K562 (cell line): ENCODE results near the gene TMEM117. TPM values are rescaled to one million over a fixed set of nuclear protein-coding genes. Genes with fewer than 3 reads are reported as not detected.

Experiments used
- ATAC-seq: fragments of 200-7000 bp; cut with Tn5 transposase; 3 replicates; pipeline ENCODE4 v1.9.1; 2020; ENCODE audit warnings: moderate library complexity
- BruUV-seq: library from RNA; stranded (reverse); fragments of 400-500 nt; replicated peaks from 2 replicates; lab custom pipeline; 2021; lab: Mats Ljungman, UMichigan
- CTCF ChIA-PET: fragments of 300-600 bp; formaldehyde crosslinking; extraction: SDS; loops from one replicate; lab custom pipeline; 2021; ENCODE audit warnings: low intra/inter-chr PET ratio; lab: Yijun Ruan, JAX
- POLR2A ChIA-PET: fragments of 300-600, 350-650 bp; sonication (Branson Sonifier 250); formaldehyde crosslinking; extraction: SDS; loops from one replicate; lab custom pipeline; 2021; ENCODE audit warnings: antibody characterized with exemption, inconsistent platforms; lab: Yijun Ruan, JAX
- DNase-seq, 4 experiments: peaks; one replicate each; pipeline versions ENCODE4 v3.0.0 to v3.0.0-alpha.2; 2011 to 2018; ENCODE audit warnings: low spot score in 3 of 4, mixed read lengths in 3 of 4; ENCODE audit errors: extremely low read depth in 1 of 4
- FAIRE-seq: peaks from 2 replicates; lab custom pipeline; 2011; peaks lifted over from hg19 to GRCh38; lab: Jason Lieb, UNC
- H2AFZ ChIP-seq: 2 replicates; pipeline ENCODE4 v1.6.0; 2011; ENCODE audit warnings: low read depth, low read length, control low read depth, inconsistent platforms
- H3K27ac ChIP-seq: fragments of 200-600 bp; 3 replicates; pipeline ENCODE4 v1.8.0; 2011; ENCODE audit warnings: low read depth, mild to moderate bottlenecking, control low read depth, inconsistent platforms, low read length, moderate library complexity, mixed read lengths; ENCODE audit errors: extremely low read depth
- H3K27me3 ChIP-seq, 2 experiments: fragments of 300-600 bp in 1 of 2; 2 replicates in 1 of 2; 3 replicates in 1 of 2; pipeline versions ENCODE4 v1.6.0 to v1.8.0; 2011; ENCODE audit warnings: inconsistent platforms in 2 of 2, low read length in 2 of 2, mild to moderate bottlenecking in 1 of 2, mixed read lengths in 1 of 2, moderate library complexity in 1 of 2; ENCODE audit not compliant: control insufficient read depth in 2 of 2, insufficient read depth in 2 of 2
- H3K36me3 ChIP-seq: fragments of 300-600 bp; 3 replicates; pipeline ENCODE4 v1.8.0; 2011; ENCODE audit warnings: mild to moderate bottlenecking, low read length, inconsistent platforms; ENCODE audit not compliant: control insufficient read depth, insufficient read depth
- H3K4me1 ChIP-seq, 2 experiments: fragments of 200-600 bp in 1 of 2; replicated peaks in 1 of 2; 2 replicates in 1 of 2; 3 replicates in 1 of 2; pipeline versions ENCODE4 v1.5.1 to v1.8.0; 2011; ENCODE audit warnings: inconsistent platforms in 2 of 2, low read length in 2 of 2, mild to moderate bottlenecking in 1 of 2, mixed read lengths in 1 of 2, moderate library complexity in 1 of 2; ENCODE audit not compliant: control insufficient read depth in 2 of 2, insufficient read depth in 2 of 2
- H3K4me2 ChIP-seq: 2 replicates; pipeline ENCODE4 v1.6.1; 2011; ENCODE audit warnings: low read length, control low read depth, inconsistent platforms, mixed read lengths; ENCODE audit not compliant: insufficient read depth
- H3K4me3 ChIP-seq: fragments of 200-600 bp; sonication (generic), shearing (Covaris generic); 2 replicates; pipeline ENCODE4 v1.5.1; 2016; ENCODE audit warnings: control low read depth, inconsistent platforms
- H3K79me2 ChIP-seq: fragments of 200-600 bp; 3 replicates; pipeline ENCODE4 v1.8.0; 2011; ENCODE audit warnings: low read length, inconsistent platforms; ENCODE audit not compliant: control insufficient read depth, insufficient read depth
- H3K9ac ChIP-seq, 2 experiments: 2 replicates each; pipeline versions ENCODE4 v1.6.0 to v1.6.1; 2011; ENCODE audit warnings: low read depth in 2 of 2, low read length in 2 of 2, control low read depth in 1 of 2, inconsistent platforms in 1 of 2, mild to moderate bottlenecking in 1 of 2, mixed read lengths in 1 of 2; ENCODE audit not compliant: insufficient read depth in 1 of 2
- H3K9me1 ChIP-seq: one replicate; pipeline ENCODE4 v1.6.0; 2011; ENCODE audit warnings: inconsistent platforms, mild to moderate bottlenecking, low read length, moderate library complexity; ENCODE audit not compliant: control insufficient read depth, insufficient read depth
- H3K9me3 ChIP-seq: replicated peaks from 2 replicates; pipeline ENCODE4 v1.5.1; 2011; ENCODE audit warnings: low read depth, low read length, inconsistent platforms; ENCODE audit not compliant: control insufficient read depth, insufficient read depth
- H4K20me1 ChIP-seq: replicated peaks from 2 replicates; pipeline ENCODE4 v1.6.1; 2011; ENCODE audit warnings: low read length, inconsistent platforms, mixed read lengths; ENCODE audit not compliant: control insufficient read depth, insufficient read depth
- GATAD2A ChIP-seq: fragments of 450-650 bp; IDR thresholded peaks from 2 replicates; pipeline ENCODE4 v1.6.1; 2017
- PML ChIP-seq: IDR thresholded peaks from 2 replicates; pipeline ENCODE4 v1.6.1; 2012; ENCODE audit warnings: low read length, inconsistent platforms
- RAD21 ChIP-seq, 2 experiments: fragments of 250-450 bp in 1 of 2; fragments of 450-650 bp in 1 of 2; sonication (Bioruptor Pico) in 1 of 2; formaldehyde crosslinking in 1 of 2; IDR thresholded peaks in 1 of 2; conservative IDR thresholded peaks in 1 of 2; 2 replicates each; pipeline versions ENCODE4 v1.4.0 to v1.8.0; 2020 to 2022; ENCODE audit warnings: mild to moderate bottlenecking in 2 of 2, moderate library complexity in 1 of 2
- SMC3 ChIP-seq: conservative IDR thresholded peaks from 2 replicates; pipeline ENCODE4 v1.6.1; 2011; ENCODE audit warnings: low read depth, low read length, improper control_type of control experiment; ENCODE audit not compliant: insufficient read depth
- WGBS: fragments of 100-300 bp; shearing (Covaris generic); methylation state at CpG from one replicate; pipeline ENCODE4 v1.1.6; 2016; ENCODE audit warnings: low coverage, mixed read lengths; ENCODE audit not compliant: insufficient coverage; ENCODE audit errors: missing lambda C conversion rate; 5-methylcytosine and 5-hydroxymethylcytosine counted together
- in situ Hi-C: fragments of 300-500 bp; cut with MboI; formaldehyde crosslinking; loops from 4 replicates; pipeline ENCODE4 v1.15.0; 2018; ENCODE audit warnings: inconsistent platforms, mixed read lengths
- intact Hi-C: fragments of 100-400 bp; cut with micrococcal nuclease; formaldehyde crosslinking; loops from 2 replicates; pipeline ENCODE4 v1.14.2; 2022
- polyA plus RNA-seq, 8 experiments: library from polyadenylated mRNA; depleted of rRNA in 4 of 8; stranded (reverse) in 5 of 8; unstranded in 3 of 8; fragments of >200 nt; fragmentation: Nextera tagmentation in 2 of 8; fragmentation: Illumina TruSeq in 1 of 8; extraction: Ambion mirVana in 2 of 8; extraction: Trizol in 1 of 8; gene quantifications; 2 replicates each; pipeline versions ENCODE4 v1.2.1 to v1.2.3, GENCODE V29; 2011 to 2014; ENCODE audit warnings: inconsistent platforms in 1 of 8, missing spikeins in 1 of 8
- total RNA-seq, 7 experiments: library from RNA; depleted of rRNA in 6 of 7; stranded (reverse); fragments of >200 nt in 6 of 7; fragmentation: Illumina TruSeq in 2 of 7; extraction: Trizol in 2 of 7; gene quantifications; 2 replicates each; pipeline versions ENCODE4 v1.2.1 to v1.2.3, GENCODE V29; 2011 to 2021; ENCODE audit warnings: low replicate concordance in 1 of 7
- TF ChIP-seq, protein P1 (sequence below), 3 experiments: IDR thresholded peaks in 2 of 3; conservative IDR thresholded peaks in 1 of 3; 2 replicates each; pipeline ENCODE4 v1.5.1; 2011 to 2012; ENCODE audit warnings: low read length in 3 of 3, mild to moderate bottlenecking in 3 of 3, control low read depth in 2 of 3, improper control_type of control experiment in 1 of 3, inconsistent platforms in 1 of 3, low read depth in 1 of 3, mixed read lengths in 1 of 3, moderate library complexity in 1 of 3; ENCODE audit not compliant: insufficient read depth in 2 of 3
- TF ChIP-seq, protein P2 (sequence below): fragments of 450-650 bp; formaldehyde crosslinking; IDR thresholded peaks from 2 replicates; pipeline ENCODE4 v1.4.0; 2020; ENCODE audit warnings: mild to moderate bottlenecking, moderate library complexity
- TF ChIP-seq, protein P3 (sequence below): sonication (generic); formaldehyde crosslinking; IDR thresholded peaks from 2 replicates; pipeline ENCODE4 v1.5.0; 2020; ENCODE audit warnings: missing genetic modification reagents

TMEM117 gene
- total and polyA plus RNA-seq, 9 of the 15 experiments (the other 6 are each of a cell fraction or from before 2014, with no cell fraction given), result 0.31 to 2.8 (median 1.0) TPM

DNA sequence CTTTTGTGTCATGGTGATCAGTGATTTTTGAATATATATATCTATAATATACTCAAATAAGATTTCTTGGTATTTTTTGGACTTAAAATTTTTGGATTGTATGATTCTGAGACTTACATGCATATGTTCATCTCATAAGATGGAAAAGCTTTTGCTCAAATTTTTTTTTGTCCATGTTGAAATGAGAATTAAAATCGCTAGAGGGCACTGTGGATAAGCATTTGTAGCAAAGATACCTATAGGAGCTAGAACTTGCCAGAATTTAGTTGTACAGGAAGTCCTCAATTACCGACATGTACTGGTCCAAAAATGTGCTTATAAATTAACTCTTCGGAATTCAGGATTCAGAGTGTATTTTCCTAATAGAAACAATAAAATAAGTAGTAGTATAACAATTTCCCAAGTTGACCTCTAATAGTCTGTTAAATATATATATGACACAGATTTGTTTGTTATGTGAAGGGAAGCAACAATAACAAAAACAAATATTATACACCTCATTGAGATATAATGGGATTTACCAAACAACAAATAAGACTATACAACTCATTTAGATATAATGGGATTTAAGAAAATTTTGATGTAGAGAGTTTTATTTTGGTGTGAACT is 179.6 kb downstream of the TMEM117 start:
- H3K4me3 ChIP-seq, result no peak overlapping the region
- H3K27ac ChIP-seq, result no peak overlapping the region
- H3K9me1 ChIP-seq, result no peaks in the 10 kb centered on the region
- intact Hi-C loops (loop anchor here (2.0 kb wide), 2 partner anchors 915 to 1107 kb away; no protein-coding TSS in a partner anchor), in situ Hi-C loops (loop anchor here (25.0 kb wide), 1 partner anchor 922 kb away; no protein-coding TSS in a partner anchor)
- H3K36me3 ChIP-seq, result no peaks in the 10 kb centered on the region
- BruUV-seq, result no TSS peak
- no peak overlapping the region for H3K9ac ChIP-seq
- POLR2A ChIA-PET, result interaction anchor here (0.9 kb wide), 1 partner anchor 915 kb away, joined by 3 read pairs; no protein-coding TSS in a partner anchor
- H2AFZ ChIP-seq, result no peak overlapping the region
- no peaks in the 10 kb centered on the region for H3K4me1 ChIP-seq
- CTCF ChIA-PET, result interaction anchor here (0.9 kb wide), 1 partner anchor 916 kb away, joined by 3 read pairs; no protein-coding TSS in a partner anchor
- H3K27me3 ChIP-seq, result no peaks in the 10 kb centered on the region
- no peaks in the 10 kb centered on the region for H4K20me1 ChIP-seq
- H3K9me3 ChIP-seq, result no peaks in the 10 kb centered on the region
- no peak overlapping the region for H3K4me2 ChIP-seq
- H3K79me2 ChIP-seq, result no peaks in the 10 kb centered on the region
- FAIRE-seq, result peak; percentile 78
- WGBS, result 0% methylated on average over 3 of the region's 3 CpGs
- ATAC-seq, result peak; percentile 69
- DNase-seq, result peak; percentile 17 to 44 (median 25)
- TF ChIP-seq, protein P1, sequence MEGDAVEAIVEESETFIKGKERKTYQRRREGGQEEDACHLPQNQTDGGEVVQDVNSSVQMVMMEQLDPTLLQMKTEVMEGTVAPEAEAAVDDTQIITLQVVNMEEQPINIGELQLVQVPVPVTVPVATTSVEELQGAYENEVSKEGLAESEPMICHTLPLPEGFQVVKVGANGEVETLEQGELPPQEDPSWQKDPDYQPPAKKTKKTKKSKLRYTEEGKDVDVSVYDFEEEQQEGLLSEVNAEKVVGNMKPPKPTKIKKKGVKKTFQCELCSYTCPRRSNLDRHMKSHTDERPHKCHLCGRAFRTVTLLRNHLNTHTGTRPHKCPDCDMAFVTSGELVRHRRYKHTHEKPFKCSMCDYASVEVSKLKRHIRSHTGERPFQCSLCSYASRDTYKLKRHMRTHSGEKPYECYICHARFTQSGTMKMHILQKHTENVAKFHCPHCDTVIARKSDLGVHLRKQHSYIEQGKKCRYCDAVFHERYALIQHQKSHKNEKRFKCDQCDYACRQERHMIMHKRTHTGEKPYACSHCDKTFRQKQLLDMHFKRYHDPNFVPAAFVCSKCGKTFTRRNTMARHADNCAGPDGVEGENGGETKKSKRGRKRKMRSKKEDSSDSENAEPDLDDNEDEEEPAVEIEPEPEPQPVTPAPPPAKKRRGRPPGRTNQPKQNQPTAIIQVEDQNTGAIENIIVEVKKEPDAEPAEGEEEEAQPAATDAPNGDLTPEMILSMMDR (IDR thresholded peaks at IDR 0.05 in 2 of 3, conservative IDR thresholded peaks at IDR 0.05 in 1 of 3; ENCODE audit: insufficient read depth in 2 of 3, low read depth in 1 of 3, low read length in 3 of 3), result peak; percentile 21 to 58 (median 38); a peak in 4 of 6 replicates
- 0 out of 2 replicates have a peak, but pooled peaks have one; percentile 14 for TF ChIP-seq SMC3
- TF ChIP-seq RAD21 (CRISPR knock-in tag; conservative IDR thresholded peaks at IDR 0.05 in 1 of 2, IDR thresholded peaks at IDR 0.05 in 1 of 2), result peak; percentile 66 to 69
- no peak for TF ChIP-seq PML
- TF ChIP-seq, protein P2, sequence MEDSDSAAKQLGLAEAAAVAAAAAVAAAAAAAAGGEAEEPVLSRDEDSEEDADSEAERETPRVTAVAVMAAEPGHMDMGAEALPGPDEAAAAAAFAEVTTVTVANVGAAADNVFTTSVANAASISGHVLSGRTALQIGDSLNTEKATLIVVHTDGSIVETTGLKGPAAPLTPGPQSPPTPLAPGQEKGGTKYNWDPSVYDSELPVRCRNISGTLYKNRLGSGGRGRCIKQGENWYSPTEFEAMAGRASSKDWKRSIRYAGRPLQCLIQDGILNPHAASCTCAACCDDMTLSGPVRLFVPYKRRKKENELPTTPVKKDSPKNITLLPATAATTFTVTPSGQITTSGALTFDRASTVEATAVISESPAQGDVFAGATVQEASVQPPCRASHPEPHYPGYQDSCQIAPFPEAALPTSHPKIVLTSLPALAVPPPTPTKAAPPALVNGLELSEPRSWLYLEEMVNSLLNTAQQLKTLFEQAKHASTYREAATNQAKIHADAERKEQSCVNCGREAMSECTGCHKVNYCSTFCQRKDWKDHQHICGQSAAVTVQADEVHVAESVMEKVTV, result 0 out of 2 replicates have a peak, but pooled peaks have one; percentile 21
- no peak for TF ChIP-seq GATAD2A
- TF ChIP-seq, protein P3, sequence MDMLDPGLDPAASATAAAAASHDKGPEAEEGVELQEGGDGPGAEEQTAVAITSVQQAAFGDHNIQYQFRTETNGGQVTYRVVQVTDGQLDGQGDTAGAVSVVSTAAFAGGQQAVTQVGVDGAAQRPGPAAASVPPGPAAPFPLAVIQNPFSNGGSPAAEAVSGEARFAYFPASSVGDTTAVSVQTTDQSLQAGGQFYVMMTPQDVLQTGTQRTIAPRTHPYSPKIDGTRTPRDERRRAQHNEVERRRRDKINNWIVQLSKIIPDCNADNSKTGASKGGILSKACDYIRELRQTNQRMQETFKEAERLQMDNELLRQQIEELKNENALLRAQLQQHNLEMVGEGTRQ (CRISPR knock-in tag), result no peak
